Amniotic stem cell (primary cell): ENCODE results near the gene TRAF3.
"Not testable (repeated sequence)": the region's sequence is repeated elsewhere in the genome, so short reads cannot be mapped to it uniquely, and the experiment has no call there.

Source experiments
- DNase-seq: peaks from one replicate; lab custom pipeline; 2025; lab: John Stamatoyannopoulos, UW

TRAF3 gene

GRCh38 chr14:102752239-102752847 lies 24.9 kb upstream of the TRAF3 start:
- DNase-seq = no peak

- DNase-seq = no peak
Measured at GRCh38 chr14:102754370-102755262, 22.6 kb upstream of the TRAF3 start.

DNA sequence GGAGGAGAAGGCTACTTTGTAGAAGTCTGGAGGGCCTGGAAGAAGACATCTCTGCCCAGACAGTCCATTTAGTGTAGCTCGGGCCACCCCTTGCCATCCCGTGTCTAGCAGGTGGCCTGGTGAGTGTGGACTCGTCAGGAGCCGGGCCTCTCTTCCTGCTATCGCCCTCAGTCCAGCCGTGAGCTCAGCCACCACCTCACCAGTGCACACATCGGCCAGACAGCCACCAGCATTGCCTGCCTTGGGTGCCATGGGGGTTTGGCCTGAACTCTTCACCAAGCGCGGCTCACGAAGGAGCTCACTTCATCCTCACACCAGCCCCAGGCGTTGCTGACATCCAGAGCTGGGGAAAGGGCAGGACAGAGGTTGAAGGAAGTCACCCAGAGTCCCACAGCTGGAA lies 19.6 kb upstream of the TRAF3 start:
- no peak for DNase-seq

GRCh38 chr14:102758087-102758486 lies 19.2 kb upstream of the TRAF3 start:
- DNase-seq = no peak

DNA sequence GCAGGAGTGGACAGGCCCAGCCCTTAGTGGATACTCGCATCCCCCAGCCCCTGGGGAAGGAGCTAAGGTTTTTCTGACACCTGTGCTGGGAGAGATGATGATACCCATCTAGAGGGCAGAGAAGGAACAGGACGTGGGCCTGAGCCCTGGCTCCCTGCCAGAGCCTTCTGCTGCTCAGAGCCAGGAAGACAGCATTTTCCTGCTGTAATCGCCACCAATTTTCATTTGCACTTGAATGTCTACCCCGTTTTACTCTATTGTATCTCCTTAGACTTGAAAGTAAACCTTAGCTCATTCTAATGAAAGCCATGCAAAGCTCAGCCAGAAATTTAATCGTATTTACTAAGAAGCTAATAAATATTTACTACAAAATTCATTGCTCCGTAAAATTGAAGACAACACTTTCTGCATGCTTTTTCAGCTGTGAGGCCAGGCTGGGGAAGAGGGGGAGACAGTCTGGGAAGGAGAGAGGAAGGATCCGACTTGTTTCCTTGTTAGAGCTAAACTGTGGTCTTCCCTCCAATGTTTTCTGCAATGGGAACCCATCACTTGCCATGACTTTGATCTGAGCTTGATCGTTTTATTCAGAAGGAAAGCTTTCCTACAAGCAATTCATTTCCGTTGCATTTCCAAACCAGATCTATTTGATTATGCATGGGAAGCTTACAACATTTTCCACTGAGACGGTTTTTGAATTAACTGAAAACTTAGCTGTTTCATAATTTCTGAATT lies 17.6 kb upstream of the TRAF3 start:
- no peak for DNase-seq

DNA sequence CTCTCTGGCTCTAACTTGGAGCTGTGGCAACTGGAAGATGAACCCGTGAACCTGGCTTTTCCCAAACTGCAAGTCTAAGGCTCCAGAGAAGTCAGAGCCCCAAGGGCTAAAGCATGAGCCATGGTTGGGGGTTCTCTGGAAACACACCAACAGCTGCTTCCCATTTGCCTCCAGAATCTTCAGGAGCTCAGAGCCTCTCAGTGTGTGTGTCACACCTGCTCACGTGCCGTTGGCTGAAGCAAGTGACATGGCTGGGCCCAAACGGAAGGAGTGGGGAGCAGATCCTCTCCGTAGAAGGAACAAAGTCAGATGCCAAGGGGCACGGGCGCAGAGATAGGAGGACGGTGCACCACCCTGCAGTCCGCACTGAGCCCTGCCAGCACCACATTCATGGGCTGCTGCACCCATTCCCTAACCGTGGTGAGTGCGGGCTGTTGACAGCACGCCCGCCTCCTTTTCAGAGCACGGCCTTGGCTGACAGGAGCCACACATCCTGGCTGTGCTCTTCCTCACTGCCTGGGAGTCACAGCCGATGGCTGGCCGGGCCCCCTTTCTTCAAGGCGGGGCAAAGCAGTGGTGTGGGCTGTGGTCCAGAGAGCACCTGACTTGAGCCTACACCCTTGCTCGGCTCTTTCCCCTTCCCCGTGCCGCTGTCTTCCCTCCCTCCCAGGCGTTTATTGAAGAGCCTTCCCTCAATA lies 16.6 kb upstream of the TRAF3 start:
- DNase-seq = no peak

- DNase-seq = no peak
Measured at GRCh38 chr14:102761206-102761605, 16.0 kb upstream of the TRAF3 start.

- no peak for DNase-seq
Measured at GRCh38 chr14:102764220-102764671, 13.0 kb upstream of the TRAF3 start.

DNA sequence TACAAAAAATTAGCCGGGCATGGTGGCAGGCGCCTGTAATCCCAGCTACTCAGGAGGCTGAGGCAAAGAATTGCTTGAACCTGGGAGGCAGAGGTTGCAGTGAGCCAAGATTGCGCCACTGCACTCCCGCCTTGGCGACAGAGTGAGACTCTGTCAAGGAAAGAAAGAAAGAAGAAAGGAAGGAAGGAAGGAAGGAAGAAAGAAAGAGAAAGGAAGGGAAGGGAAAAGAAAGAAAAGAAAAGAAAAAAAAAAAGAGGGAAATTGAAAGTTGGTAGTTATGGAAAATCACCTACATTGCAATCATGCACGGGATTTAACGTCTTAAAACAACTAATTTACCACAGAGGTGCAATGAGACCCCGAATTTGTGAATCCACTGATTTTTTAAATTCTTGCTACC lies 11.5 kb upstream of the TRAF3 start:
- not testable (repeated sequence) for DNase-seq

DNA sequence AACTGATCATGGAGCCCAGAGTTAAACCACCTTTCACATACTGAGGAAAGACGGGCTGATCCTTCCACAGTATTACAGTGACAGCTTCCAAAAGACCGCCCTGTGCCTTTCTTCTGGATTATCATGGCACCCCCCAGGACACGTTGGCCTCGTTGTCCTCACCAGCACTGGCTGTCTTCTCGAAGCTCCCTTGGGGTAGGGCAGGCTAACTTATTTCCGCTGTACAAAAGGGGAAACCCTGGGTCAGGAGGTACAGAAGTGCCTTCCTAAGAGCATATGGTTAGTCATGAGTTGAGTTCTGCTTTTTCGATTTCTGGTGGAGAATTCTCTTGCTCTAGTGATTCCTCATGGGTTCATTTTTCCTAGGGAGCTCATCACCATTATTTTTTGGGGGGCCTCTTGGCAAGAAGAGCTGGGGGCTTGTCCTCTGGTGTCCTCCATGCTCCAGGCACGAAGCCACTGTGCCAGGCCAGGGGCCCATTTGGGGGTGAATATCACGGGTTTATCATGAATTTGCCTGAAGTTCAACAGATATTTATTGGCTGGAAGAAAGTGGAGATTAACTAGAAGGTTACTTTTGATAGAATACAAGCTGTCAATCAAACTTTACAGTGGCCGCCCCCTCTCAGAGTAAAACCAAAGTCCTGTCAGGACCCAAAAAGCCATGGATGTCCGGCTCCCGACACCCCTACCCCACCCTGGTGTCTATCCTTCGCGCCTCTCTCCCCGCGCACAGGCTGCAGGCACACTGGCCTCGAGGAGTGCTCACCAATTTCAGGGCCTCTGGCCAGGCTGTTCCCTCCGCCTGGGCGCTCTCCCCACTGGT lies 8.8 kb upstream of the TRAF3 start:
- DNase-seq = no peak

DNA sequence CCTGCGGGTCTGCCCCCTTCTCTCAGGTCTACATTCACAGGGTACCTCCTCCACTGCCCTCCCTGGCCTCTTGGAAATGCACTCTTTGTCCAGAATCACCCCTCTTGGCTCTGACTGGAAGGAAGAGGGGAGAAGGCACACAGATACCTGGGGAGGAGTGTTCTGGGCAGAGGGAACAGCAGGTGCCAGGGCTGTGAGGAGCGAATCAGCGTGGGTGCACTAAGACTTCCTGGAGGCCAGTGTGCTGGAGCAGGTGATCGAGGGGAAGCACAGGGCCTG lies 8.3 kb upstream of the TRAF3 start:
- no peak for DNase-seq

DNA sequence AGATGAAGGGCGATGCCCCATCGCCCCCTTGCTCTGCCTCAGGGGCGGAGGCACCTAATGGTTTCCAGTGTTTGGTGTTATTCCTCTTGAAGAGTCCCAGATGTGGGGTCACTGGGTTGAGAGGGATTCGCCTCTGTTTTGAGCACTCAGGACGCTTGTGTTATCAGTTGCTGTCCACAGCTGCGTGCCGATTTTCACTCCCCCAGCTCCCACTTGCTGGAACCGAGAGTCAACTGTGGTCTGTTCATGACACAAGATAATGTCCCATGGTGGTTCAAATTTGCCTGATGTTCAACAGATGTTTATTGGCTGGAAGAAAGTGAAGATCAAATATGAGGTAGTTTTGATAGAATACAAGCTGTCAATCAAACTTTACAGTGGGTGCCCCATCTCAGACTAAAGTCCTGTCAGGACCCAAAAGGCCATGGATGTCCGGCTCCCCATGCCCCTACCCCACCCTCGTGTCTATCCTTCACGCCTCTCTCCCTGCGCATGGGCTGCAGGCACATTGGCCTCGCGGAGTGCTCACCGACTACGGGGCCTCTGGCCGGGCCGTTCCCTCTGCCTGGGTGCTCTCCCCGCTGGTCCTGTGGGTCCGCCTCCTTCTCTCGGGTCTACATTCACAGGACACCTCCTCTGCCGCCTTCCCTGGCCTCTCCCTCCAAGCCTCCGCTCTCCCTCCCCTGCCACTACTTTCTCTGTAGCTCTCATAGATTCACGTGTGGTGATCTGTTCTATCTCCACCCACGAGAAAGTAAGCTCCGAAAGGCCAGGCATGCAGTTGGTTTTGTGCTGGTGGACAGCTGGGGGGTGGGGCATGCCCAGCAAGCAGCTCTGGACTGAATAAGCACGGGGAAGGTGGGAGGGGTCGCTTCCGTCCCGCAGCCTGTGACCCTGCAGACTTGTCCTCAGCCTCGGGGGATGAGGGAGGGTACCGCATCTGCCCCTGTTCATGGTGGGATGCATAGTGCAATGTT lies 6.8 kb upstream of the TRAF3 start:
- no peak for DNase-seq

- no peak for DNase-seq
Measured at GRCh38 chr14:102771144-102771543, 6.1 kb upstream of the TRAF3 start.

DNA sequence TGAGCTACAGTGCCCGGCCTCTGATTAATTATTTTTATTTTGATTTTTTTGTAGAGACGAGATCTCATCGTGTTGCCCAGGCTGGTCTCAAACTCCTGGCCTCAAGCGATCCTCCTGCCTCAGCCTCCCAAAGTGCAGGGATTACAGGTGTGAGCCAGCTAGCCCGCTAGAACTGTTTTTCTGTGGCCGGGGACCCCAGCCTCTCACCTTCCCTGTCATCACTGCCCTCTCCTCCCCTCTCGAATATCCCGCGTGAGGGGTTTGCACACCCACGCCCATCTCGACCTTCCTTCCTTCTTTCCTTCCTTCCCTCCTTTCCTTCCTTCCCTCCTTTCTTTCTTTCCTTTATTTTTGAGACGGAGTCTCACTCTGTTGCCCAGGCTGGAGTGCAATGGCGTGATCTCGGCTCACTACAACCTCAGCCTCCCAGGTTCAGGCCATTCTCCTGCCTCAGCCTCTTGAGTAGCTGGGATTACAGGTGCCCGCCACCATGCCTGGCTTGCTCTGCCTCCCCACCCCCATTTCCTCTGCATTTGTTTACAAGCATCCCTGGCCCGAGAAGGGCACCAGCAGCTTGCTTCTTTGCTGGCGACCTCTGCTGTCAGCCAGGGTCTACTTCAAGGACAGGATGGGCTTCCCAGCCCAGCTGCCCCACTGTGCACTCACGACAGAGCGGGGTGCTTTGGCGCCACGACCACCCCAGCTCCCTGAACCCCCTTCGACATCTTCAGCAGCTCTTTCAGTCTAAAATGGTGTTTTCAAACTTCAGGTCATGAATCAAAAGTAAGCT lies 4.3 kb upstream of the TRAF3 start:
- DNase-seq = no peak

- peak; percentile 7 for DNase-seq
Measured at GRCh38 chr14:102774391-102775153, 2.7 kb upstream of the TRAF3 start.

GRCh38 chr14:102775855-102776760 lies 1.1 kb upstream of the TRAF3 start:
- peak; percentile 16 for DNase-seq

- no peak for DNase-seq
Measured at GRCh38 chr14:102777711-102778337, 575 bp downstream of the TRAF3 start.
